KMS-11 (cell line): ENCODE data around the gene P2RY8.

Experiments
- H2AFZ ChIP-seq: fragments of 200-600 bp; sonication (generic); 2 replicates; pipeline ENCODE4 v1.6.1; 2016; ENCODE audit warnings: antibody characterized with exemption, mixed run types, low read depth
- H3K27ac ChIP-seq: fragments of 200-600 bp; sonication (generic); 2 replicates; pipeline ENCODE4 v1.6.1; 2016; ENCODE audit warnings: mild to moderate bottlenecking, mixed run types
- H3K27me3 ChIP-seq: fragments of 200-600 bp; sonication (generic); 2 replicates; pipeline ENCODE4 v1.6.1; 2017; ENCODE audit warnings: mild to moderate bottlenecking, low read depth, mixed run types, moderate library complexity; ENCODE audit not compliant: insufficient read depth
- H3K36me3 ChIP-seq: fragments of 200-600 bp; sonication (generic); 2 replicates; pipeline ENCODE4 v1.6.1; 2017; ENCODE audit warnings: mild to moderate bottlenecking, mixed run types; ENCODE audit not compliant: insufficient read depth
- H3K4me1 ChIP-seq: fragments of 200-600 bp; sonication (generic); 2 replicates; pipeline ENCODE4 v1.6.1; 2016; ENCODE audit warnings: mild to moderate bottlenecking, low read depth, mixed run types; ENCODE audit not compliant: poor library complexity, severe bottlenecking
- H3K4me2 ChIP-seq: fragments of 200-600 bp; sonication (generic); 2 replicates; pipeline ENCODE4 v1.7.0; 2016; ENCODE audit warnings: mild to moderate bottlenecking, mixed run types
- H3K4me3 ChIP-seq: fragments of 200-600 bp; sonication (generic); IDR thresholded peaks from 2 replicates; pipeline ENCODE4 v1.6.1; 2017; ENCODE audit warnings: low read depth, low read length, mixed read lengths; ENCODE audit not compliant: insufficient read depth
- H3K79me2 ChIP-seq: fragments of 200-600 bp; sonication (generic); 2 replicates; pipeline ENCODE4 v1.6.1; 2016; ENCODE audit warnings: low read depth, mixed run types; ENCODE audit not compliant: insufficient read depth
- H3K9ac ChIP-seq: fragments of 200-600 bp; sonication (generic); 2 replicates; pipeline ENCODE4 v1.6.1; 2016; ENCODE audit warnings: mild to moderate bottlenecking, mixed run types
- H4K20me1 ChIP-seq: fragments of 200-600 bp; sonication (generic); 2 replicates; pipeline ENCODE4 v1.6.1; 2016; ENCODE audit warnings: mild to moderate bottlenecking, mixed run types; ENCODE audit not compliant: insufficient read depth
- TF ChIP-seq, protein P1 (sequence below): fragments of 200-600 bp; sonication (generic); conservative IDR thresholded peaks from 2 replicates; pipeline ENCODE4 v1.6.1; 2017; ENCODE audit warnings: low read depth, mild to moderate bottlenecking, antibody characterized with exemption, low read length, moderate library complexity, mixed read lengths

The P2RY8 gene

GRCh38 chrX:1419545-1420355, 117.2 kb downstream of the P2RY8 start:
- Histone ChIP-seq H2AFZ (no peak overlapping the region), H3K9ac (no peak overlapping the region), H3K79me2 (no peaks in the 10 kb centered on the region), H4K20me1 (no peaks in the 10 kb centered on the region), H3K4me3 (no peak overlapping the region), H3K4me1 (no peaks in the 10 kb centered on the region), H3K36me3 (no peaks in the 10 kb centered on the region), H3K27me3 (no peaks in the 10 kb centered on the region), H3K27ac (no peak overlapping the region), H3K4me2 (no peak overlapping the region)
- TF ChIP-seq, protein P1, sequence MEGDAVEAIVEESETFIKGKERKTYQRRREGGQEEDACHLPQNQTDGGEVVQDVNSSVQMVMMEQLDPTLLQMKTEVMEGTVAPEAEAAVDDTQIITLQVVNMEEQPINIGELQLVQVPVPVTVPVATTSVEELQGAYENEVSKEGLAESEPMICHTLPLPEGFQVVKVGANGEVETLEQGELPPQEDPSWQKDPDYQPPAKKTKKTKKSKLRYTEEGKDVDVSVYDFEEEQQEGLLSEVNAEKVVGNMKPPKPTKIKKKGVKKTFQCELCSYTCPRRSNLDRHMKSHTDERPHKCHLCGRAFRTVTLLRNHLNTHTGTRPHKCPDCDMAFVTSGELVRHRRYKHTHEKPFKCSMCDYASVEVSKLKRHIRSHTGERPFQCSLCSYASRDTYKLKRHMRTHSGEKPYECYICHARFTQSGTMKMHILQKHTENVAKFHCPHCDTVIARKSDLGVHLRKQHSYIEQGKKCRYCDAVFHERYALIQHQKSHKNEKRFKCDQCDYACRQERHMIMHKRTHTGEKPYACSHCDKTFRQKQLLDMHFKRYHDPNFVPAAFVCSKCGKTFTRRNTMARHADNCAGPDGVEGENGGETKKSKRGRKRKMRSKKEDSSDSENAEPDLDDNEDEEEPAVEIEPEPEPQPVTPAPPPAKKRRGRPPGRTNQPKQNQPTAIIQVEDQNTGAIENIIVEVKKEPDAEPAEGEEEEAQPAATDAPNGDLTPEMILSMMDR: no peak

- Histone ChIP-seq H3K27ac (no peak overlapping the region), H2AFZ (no peak overlapping the region), H3K27me3 (no peaks in the 10 kb centered on the region)
These were observed 118.0 kb downstream of the P2RY8 start for GRCh38 chrX:1418901-1419544.

GRCh38 chrX:1417921-1418771, 118.8 kb downstream of the P2RY8 start:
- no peaks in the 10 kb centered on the region for H3K79me2 ChIP-seq
- H3K4me2 ChIP-seq: no peak overlapping the region
- H3K4me3 ChIP-seq: no peak overlapping the region
- no peaks in the 10 kb centered on the region for H4K20me1 ChIP-seq
- H3K27ac ChIP-seq: no peak overlapping the region
- H2AFZ ChIP-seq: no peak overlapping the region
- no peak overlapping the region for H3K9ac ChIP-seq
- H3K27me3 ChIP-seq: no peaks in the 10 kb centered on the region
- TF ChIP-seq, protein P1: no peak
- no peaks in the 10 kb centered on the region for H3K4me1 ChIP-seq
- H3K36me3 ChIP-seq: no peaks in the 10 kb centered on the region

More at GRCh38 chrX:1418901-1419544, 118.0 kb downstream of the P2RY8 start:
- H3K9ac ChIP-seq: no peak overlapping the region
- H3K79me2 ChIP-seq: no peaks in the 10 kb centered on the region
- TF ChIP-seq, protein P1: no peak
- H3K36me3 ChIP-seq: no peaks in the 10 kb centered on the region
- H3K4me3 ChIP-seq: no peak overlapping the region
- H3K4me2 ChIP-seq: no peak overlapping the region
- no peaks in the 10 kb centered on the region for H4K20me1 ChIP-seq
- H3K4me1 ChIP-seq: no peaks in the 10 kb centered on the region

GRCh38 chrX:1416965-1417760, 119.8 kb downstream of the P2RY8 start:
- Histone ChIP-seq H2AFZ (no peak overlapping the region), H3K4me3 (no peak overlapping the region), H3K4me2 (no peak overlapping the region), H3K79me2 (no peaks in the 10 kb centered on the region), H3K36me3 (no peaks in the 10 kb centered on the region), H3K27me3 (no peaks in the 10 kb centered on the region), H3K4me1 (no peaks in the 10 kb centered on the region), H3K9ac (no peak overlapping the region), H4K20me1 (no peaks in the 10 kb centered on the region), H3K27ac (no peak overlapping the region)
- TF ChIP-seq, protein P1: no peak
